Measurements from ENCODE around the gene DCAF4. TPM values are rescaled to one million over a fixed set of nuclear protein-coding genes. Genes with fewer than 3 reads are reported as not detected.
A peak's percentile ranks its signal among the peaks of the same experiment; 100 is the strongest.

DCAF4 gene
- total RNA-seq = 100 to 1,000 TPM in 1 of 4 donors, 10 to 100 TPM in 2, 1 to 10 TPM in 1; 7.9 to 211 (median 22.8) TPM

GRCh38 chr14:72926292-72927028 is at the start of gene DCAF4:
TSS of gene DCAF4 (plus strand) at chr14:72926464. CDS start at chr14:72937979, 11,515 bp downstream.
- Histone ChIP-seq H3K9me3 (no peaks in the 10 kb centered on the region), H3K36me3 (no peaks in the 10 kb centered on the region), H3K27ac (peak within 1 kb of the TSS; percentile 78 to 91 (median 86)), H3K4me1 (peaks cover 0 to 16% (median 5%) of the 10 kb centered on the region in 4 donors), H3K27me3 (no peaks in the 10 kb centered on the region), H3K4me3 (peak within 1 kb of the TSS; percentile 52 to 72 (median 61))
- DNase-seq = peak; percentile 96
- intact Hi-C loops (cut with DNase I; ENCODE audit: low total_unique reads) = no loop called here
- 1% methylated on average over 49 of the region's 59 CpGs; no CpG with 5 or more reads in 1 of the 2 donors for WGBS, 2 donors (ENCODE audit: low coverage in 1 of 2)
- in situ Hi-C loops (cut with MboI; ENCODE audit: low pct_ligation_motif_present in 1 of 4, low pct_unique_long_range_greater_than_20kb in 1 of 4, low sequenced_read_pairs in 3 of 4) = no loop called here
- TF ChIP-seq POLR2A (IDR thresholded peaks at IDR 0.05) (peak; percentile 66), CTCF (IDR thresholded peaks at IDR 0.05) (no peak), EP300 (IDR thresholded peaks at IDR 0.05; ENCODE audit: low read depth) (no peak), POLR2AphosphoS5 (IDR thresholded peaks at IDR 0.05) (peak in 2 of 3 donors; percentile 19 to 43)

GRCh38 chr14:72876710-72877063 is 49.6 kb upstream of the DCAF4 start:
- TF ChIP-seq POLR2AphosphoS5 (IDR thresholded peaks at IDR 0.05) = no peak
- TF ChIP-seq CTCF (IDR thresholded peaks at IDR 0.05) = no peak
- no peak for TF ChIP-seq POLR2A (IDR thresholded peaks at IDR 0.05)
- TF ChIP-seq EP300 (IDR thresholded peaks at IDR 0.05; ENCODE audit: low read depth) = no peak
- H3K9me3 ChIP-seq = no peaks in the 10 kb centered on the region
- H3K36me3 ChIP-seq = no peaks in the 10 kb centered on the region
- intact Hi-C loops (cut with DNase I; ENCODE audit: low total_unique reads) (no loop called here), in situ Hi-C loops (cut with MboI; ENCODE audit: low pct_ligation_motif_present in 1 of 4, low pct_unique_long_range_greater_than_20kb in 1 of 4, low sequenced_read_pairs in 3 of 4) (no loop called here)
- H3K4me3 ChIP-seq = no peak overlapping the region
- H3K27ac ChIP-seq = no peak overlapping the region
- WGBS, 2 donors (ENCODE audit: low coverage in 1 of 2) = 46 to 63% methylated on average over 1 to 4 of the region's 4 CpGs
- no peak for DNase-seq
- no peaks in the 10 kb centered on the region for H3K4me1 ChIP-seq
- no peaks in the 10 kb centered on the region for H3K27me3 ChIP-seq

- no peak overlapping the region for H3K27ac ChIP-seq
- intact Hi-C loops (cut with DNase I; ENCODE audit: low total_unique reads) = no loop called here
- no peaks in the 10 kb centered on the region for H3K9me3 ChIP-seq
- H3K4me1 ChIP-seq = no peaks in the 10 kb centered on the region
- in situ Hi-C loops (cut with MboI; ENCODE audit: low pct_ligation_motif_present in 1 of 4, low pct_unique_long_range_greater_than_20kb in 1 of 4, low sequenced_read_pairs in 3 of 4) = no loop called here
- WGBS, 2 donors (ENCODE audit: low coverage in 1 of 2) = 80 to 93% methylated on average over 1 to 5 of the region's 5 CpGs
- no peaks in the 10 kb centered on the region for H3K27me3 ChIP-seq
- no peaks in the 10 kb centered on the region for H3K36me3 ChIP-seq
- no peak for DNase-seq
- H3K4me3 ChIP-seq = no peak overlapping the region
- TF ChIP-seq CTCF (IDR thresholded peaks at IDR 0.05) (no peak), POLR2AphosphoS5 (IDR thresholded peaks at IDR 0.05) (no peak), POLR2A (IDR thresholded peaks at IDR 0.05) (no peak), EP300 (IDR thresholded peaks at IDR 0.05; ENCODE audit: low read depth) (no peak)
Measured at GRCh38 chr14:72878746-72879145, 47.5 kb upstream of the DCAF4 start.

GRCh38 chr14:72879431-72879830 is 46.8 kb upstream of the DCAF4 start:
- Histone ChIP-seq H3K27me3 (no peaks in the 10 kb centered on the region), H3K9me3 (no peaks in the 10 kb centered on the region), H3K4me3 (no peak overlapping the region), H3K27ac (no peak overlapping the region), H3K4me1 (no peaks in the 10 kb centered on the region), H3K36me3 (no peaks in the 10 kb centered on the region)
- in situ Hi-C loops (cut with MboI; ENCODE audit: low pct_ligation_motif_present in 1 of 4, low pct_unique_long_range_greater_than_20kb in 1 of 4, low sequenced_read_pairs in 3 of 4) = no loop called here
- intact Hi-C loops (cut with DNase I; ENCODE audit: low total_unique reads) = no loop called here
- no peak for DNase-seq
- WGBS, 2 donors (ENCODE audit: low coverage in 1 of 2) = 96% methylated on average over 6 of the region's 6 CpGs; no CpG with 5 or more reads in 1 of the 2 donors
- TF ChIP-seq POLR2A (IDR thresholded peaks at IDR 0.05) = no peak
- no peak for TF ChIP-seq CTCF (IDR thresholded peaks at IDR 0.05)
- TF ChIP-seq POLR2AphosphoS5 (IDR thresholded peaks at IDR 0.05) = no peak
- TF ChIP-seq EP300 (IDR thresholded peaks at IDR 0.05; ENCODE audit: low read depth) = no peak
